Activated CD8-positive, alpha-beta memory T cell treated with anti-CD3 and anti-CD28 coated beads, Interleukin-2, amount 50 U/mL, for 4 hours (primary cell): ENCODE data around the gene KLF2.

Experiments
- DNase-seq: peaks from one replicate; pipeline ENCODE4 v3.0.0-alpha.2; 2020

The KLF2 gene

DNA sequence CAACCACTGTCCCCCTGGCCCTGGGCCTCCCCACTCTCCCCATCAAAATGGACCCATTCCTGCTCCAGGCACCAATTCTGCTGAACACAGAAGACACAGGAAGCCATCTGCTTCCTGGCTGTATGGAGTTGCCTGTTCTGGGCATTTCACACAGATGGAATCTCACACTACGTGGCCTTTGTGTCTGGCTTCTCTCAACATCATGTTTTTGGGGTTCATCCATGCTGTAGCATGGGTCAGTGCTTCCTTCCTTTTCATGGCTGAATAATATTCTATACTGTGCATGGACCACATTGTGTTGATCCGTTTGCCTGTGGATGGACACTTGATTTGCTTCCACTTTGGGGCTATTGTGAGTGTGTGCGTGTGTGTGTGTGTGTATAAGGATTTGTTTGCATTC is 15.0 kb upstream of the KLF2 start:
- DNase-seq, result no peak

DNA sequence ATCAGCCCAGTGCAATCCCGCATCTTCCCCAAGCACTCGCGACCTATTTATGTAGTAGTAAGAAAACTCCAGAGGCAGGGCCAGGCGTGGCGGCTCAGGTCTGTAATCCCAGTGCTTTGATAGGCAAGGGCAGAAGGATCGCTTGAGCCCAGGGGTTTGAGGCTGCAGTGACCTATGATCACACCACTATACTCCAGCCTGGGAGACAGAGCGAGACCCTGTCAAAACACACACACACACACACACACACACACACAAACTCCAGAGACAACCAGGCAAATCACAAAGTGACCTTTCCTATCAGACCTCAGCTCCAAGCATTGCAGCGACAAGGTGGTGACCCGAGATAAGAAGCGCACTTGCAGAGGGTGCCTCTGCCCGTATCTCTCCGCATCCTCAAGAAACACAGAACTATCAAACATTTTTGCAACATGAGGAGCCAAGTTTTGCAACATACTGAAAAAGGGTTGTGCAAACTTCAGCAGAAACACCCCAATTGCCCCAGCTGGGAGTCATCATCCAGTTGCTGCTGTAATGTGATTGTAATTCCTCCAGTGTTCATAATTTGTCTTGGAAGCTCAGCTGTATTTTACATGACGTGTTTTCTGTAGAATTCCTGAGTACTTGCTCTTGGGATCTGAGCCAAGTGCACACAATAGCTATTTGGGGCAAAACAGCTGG is 8.7 kb upstream of the KLF2 start:
- no peak for DNase-seq

GRCh38 chr19:16316506-16316882 is 8.1 kb upstream of the KLF2 start:
- DNase-seq, result no peak

DNA sequence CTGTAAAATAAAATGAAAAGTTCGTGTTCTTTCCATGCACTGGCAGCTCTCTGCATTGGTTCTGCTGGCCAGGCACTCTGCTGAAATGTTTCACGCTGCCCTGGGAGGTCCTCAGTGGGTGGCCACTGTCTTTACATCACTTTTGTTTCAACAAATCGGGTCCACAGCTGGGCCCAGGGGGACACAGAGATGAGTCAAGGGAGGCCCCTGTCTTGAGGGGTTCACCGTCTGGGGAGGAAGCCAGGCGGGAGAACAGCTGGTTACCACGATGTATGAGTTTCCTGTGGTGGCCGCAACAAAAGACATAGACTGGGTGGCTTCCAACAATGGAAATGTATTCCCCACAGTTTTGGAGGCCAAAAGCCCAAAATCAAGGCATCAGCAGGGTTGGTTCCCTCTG is 5.1 kb upstream of the KLF2 start:
- peak; percentile 30 for DNase-seq

- no peak for DNase-seq
Observed at GRCh38 chr19:16320987-16321386, 3.6 kb upstream of the KLF2 start.

DNA sequence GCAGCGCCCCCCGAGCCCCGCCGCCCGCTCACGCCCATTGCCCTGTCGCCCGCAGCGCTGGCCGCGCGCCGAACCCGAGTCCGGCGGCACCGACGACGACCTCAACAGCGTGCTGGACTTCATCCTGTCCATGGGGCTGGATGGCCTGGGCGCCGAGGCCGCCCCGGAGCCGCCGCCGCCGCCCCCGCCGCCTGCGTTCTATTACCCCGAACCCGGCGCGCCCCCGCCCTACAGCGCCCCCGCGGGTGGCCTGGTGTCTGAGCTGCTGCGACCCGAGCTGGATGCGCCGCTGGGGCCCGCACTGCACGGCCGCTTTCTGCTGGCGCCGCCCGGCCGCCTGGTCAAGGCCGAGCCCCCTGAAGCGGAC is 518 bp downstream of the KLF2 start:
- DNase-seq, result peak; percentile 59

DNA sequence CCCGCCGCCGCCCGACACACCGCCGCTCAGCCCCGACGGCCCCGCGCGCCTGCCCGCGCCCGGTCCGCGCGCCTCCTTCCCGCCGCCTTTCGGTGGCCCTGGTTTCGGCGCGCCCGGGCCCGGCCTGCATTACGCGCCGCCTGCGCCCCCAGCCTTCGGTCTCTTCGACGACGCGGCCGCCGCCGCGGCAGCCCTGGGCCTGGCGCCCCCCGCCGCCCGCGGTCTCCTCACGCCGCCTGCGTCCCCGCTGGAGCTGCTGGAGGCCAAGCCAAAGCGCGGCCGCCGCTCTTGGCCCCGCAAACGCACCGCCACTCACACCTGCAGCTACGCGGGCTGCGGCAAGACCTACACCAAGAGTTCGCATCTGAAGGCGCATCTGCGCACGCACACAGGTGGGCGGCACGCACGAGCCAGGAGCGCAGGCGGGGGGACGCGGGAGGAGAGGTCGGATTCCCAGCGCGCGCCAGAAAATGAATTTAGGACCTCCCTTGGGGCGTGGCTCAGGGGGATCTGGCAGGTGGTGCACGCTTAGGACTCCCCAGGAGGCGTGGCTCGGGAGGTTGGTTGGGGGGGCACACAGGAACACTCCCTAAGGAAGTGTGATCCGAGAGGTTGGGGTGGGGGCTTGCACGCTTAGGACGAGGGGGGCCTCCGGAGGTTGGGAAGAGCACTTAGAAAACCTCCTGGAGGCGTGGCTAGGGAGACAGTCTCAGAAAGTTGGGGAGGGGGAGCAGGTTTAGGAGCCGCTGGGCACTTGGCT is 1.2 kb downstream of the KLF2 start:
- DNase-seq, result peak; percentile 50

GRCh38 chr19:16326401-16327168 is 2.0 kb downstream of the KLF2 start:
- peak; percentile 30 for DNase-seq

GRCh38 chr19:16327169-16327475 is 2.5 kb downstream of the KLF2 start:
- no peak for DNase-seq

DNA sequence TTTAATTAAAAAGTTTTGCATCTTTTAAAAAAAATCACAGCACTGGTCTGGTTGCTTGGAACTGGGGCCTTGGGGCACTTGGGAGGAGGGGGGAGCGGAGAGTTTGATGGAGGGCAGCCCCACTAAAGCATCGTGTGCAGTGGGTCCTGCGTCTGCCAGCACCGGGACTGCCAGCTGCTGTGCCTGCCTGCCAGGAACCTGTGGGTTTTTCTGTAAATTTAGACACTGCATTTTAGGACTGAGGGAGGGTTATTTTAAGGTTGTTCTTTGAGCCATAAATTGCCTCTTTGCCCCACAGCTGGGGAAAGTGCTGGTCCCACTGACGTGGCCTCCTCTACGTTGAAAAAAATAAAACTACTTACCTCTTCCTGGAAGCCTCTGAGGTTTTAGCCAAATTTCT is 2.9 kb downstream of the KLF2 start:
- no peak for DNase-seq

DNA sequence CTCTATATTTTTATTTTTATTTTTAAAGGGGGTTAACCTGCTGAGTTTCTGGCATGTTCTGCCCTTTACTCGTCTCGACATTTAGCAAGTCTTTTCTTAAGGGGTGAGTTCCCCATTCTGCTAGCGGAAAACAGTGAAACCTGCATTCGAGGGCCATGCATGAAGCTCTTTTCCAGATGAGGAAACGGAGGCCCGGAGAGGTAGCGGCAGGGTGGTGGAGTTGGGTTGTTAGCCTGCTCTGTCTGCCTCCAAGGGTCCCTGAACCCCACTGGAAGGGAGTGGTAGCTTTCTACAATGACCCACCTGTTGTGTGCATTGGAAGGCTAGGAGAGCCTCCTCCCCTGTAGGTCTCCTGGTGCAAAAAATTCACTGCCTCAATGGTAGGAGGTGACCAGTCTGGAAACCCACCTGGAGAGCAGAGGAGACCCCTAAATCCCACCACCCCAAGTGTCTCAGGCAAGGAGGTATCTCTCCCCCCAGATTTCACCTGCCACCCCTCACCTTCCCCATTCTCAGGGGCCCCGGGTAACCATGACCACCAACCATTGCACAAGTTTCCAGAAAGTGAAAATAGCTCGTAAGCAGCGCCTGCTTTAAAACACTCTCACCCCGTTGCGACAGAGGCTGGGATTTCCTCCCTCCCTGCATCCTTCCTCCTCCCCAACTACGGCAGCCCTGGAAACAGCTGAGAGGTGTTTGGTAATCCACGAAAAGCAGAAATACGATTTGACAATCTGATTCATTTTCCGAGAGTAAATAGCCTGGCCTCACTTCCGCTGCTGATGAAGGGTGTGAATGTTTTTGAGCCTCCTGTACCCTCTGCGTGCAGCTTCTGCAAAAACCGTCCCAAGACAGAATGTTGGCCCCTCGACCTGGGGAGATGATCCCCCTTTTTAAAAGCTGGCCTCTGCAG is 3.5 kb downstream of the KLF2 start:
- peak; percentile 28 for DNase-seq

DNA sequence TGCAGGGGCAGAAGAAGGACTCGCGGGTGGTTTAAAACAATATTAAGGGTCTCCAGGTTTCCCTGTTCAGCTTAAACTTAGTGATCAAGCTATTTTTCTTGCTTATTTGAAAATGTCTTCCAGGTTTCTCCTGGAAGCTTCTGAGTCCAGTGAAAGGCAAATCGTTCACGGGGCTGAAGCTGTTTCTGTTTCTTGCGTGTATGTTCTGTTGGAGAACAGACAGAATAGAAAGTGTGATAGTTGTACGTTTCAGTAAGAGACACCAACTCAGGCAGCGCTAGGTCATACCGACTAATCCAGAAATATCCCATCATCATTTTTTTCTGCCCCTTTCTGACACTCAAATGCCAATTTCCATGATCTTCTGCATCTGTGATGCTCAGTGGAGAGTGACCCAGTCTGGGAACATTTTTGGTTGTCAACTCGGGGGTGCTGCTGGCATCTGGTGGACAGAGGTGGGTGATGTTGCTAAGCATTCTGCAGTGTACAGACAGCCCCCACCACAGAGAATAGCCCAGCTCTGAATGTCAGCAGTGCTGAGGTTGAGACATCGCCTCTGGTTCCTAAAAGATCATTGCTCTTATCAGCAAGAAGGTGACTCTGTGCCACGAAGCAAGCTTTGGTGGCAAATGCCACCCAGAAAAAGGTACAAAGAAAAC is 4.3 kb downstream of the KLF2 start:
- peak; percentile 54 for DNase-seq

GRCh38 chr19:16330368-16330801 is 5.8 kb downstream of the KLF2 start:
- DNase-seq, result peak; percentile 93

- DNase-seq, result no peak
Observed at GRCh38 chr19:16330806-16331690, 6.4 kb downstream of the KLF2 start.

DNA sequence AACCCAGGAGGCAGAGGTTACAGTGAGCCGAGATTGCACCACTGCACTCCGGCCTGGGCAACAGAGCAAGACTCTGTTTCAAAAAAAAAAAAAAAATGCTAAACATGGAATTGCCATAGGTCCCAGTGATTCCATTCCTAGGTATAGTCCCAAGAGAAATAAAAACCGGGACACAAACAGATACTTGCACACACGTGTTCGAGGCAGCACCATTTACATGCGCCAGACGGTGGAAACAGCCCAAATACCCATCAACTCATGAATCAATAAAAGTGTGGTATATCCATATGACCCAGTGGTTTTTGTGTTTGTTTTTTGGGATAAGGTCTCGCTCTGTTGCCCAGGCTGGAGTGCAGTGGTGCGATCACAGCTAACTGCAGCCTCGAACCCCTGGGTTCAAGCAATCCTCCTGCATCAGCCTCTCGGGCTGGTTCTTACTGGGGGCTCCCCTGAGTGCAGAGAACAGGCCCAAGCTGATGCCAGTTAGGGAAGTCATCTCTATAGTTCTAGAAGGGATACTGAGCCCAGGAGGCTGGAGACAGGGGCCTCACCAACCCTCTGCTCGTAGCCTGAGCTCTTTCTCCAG is 8.5 kb downstream of the KLF2 start:
- no peak for DNase-seq

- DNase-seq, result no peak
Observed at GRCh38 chr19:16334411-16334810, 9.8 kb downstream of the KLF2 start.

- no peak for DNase-seq
Observed at GRCh38 chr19:16335226-16335625, 10.6 kb downstream of the KLF2 start.

DNA sequence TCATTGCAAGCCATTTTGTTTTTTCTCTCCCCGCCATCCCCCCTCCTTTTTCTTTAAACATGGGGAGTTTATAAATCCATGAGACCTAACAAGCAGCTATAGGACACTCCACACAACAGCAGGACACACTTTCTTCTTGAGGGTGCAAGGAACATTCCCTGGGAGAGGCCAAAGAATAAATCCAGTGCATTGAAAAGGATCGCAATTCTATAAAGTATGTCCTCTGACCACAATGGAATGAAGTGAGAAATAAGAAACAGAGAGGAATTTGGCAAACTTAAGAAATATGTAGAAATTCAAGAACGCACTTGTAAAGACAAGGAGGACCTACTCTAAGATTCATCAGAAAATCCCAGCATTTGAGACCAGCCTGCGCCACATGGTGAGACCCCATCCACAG is 11.9 kb downstream of the KLF2 start:
- DNase-seq, result no peak

DNA sequence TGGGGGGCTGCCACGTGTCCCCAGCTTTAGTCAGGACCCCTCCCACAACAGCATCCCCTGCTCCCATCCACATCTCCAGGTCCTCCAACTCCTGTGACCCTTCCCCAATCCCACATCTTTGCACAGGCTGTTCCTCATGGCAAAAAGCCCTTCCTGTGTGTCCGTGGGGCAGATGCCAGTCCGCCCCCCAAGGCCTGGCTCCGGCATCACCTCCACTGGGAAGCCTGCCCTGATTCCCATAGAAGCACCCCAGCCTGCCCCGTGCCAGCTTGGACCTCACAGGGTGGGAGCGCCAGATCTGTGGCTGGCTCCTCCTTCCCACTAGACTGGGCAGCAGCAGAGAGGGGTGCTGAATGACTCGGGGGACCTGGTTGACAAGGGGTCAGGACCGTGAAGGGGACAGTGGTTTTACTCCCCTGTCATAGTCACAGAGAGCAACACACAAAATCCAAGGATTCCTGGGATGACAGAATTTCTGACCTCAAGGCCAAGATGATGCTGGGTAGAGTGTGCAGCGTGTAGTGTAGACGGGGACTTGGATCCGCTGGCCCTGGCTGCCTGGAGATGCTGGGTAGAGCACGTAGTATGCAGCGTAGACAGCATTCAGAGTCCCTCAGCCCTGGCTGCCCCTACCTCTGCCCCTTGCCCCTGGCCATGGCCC is 13.3 kb downstream of the KLF2 start:
- no peak for DNase-seq
